Measurements from ENCODE around the gene B3GALNT2.

The B3GALNT2 gene

DNA sequence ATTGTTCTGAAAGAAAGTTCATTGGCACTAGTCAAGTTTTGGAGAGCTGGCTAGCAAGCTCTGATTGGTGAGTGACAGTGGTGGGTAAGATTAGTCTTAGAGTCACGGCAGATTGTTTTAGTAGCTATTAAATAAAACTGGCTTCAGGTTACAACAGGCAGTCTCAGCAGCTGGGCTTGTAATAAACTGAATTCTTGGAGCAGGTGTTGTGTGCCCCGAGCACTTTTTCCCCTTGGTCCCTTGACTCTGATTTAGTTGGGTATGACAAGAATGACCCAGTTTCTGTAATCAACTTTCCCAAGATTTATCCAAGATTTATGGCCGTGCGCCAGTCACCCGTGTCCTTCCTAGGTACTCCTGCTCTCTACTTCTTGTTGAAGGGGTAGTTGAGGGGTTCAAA lies 96.8 kb downstream of the B3GALNT2 start:
- Mint-ChIP-seq H3K4me3 (no peak overlapping the region), H3K36me3 (ENCODE audit: low read depth) (peaks cover 5% of the 10 kb centered on the region), H3K9me3 (no peaks in the 10 kb centered on the region), H3K27ac (peak overlapping the region in 2 of 3 experiments; percentile 51 to 75), H3K27me3 (ENCODE audit: low read depth) (no peaks in the 10 kb centered on the region), H3K4me1 (peaks cover 28% of the 10 kb centered on the region)
- TF ChIP-seq, protein P1, sequence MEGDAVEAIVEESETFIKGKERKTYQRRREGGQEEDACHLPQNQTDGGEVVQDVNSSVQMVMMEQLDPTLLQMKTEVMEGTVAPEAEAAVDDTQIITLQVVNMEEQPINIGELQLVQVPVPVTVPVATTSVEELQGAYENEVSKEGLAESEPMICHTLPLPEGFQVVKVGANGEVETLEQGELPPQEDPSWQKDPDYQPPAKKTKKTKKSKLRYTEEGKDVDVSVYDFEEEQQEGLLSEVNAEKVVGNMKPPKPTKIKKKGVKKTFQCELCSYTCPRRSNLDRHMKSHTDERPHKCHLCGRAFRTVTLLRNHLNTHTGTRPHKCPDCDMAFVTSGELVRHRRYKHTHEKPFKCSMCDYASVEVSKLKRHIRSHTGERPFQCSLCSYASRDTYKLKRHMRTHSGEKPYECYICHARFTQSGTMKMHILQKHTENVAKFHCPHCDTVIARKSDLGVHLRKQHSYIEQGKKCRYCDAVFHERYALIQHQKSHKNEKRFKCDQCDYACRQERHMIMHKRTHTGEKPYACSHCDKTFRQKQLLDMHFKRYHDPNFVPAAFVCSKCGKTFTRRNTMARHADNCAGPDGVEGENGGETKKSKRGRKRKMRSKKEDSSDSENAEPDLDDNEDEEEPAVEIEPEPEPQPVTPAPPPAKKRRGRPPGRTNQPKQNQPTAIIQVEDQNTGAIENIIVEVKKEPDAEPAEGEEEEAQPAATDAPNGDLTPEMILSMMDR (IDR thresholded peaks at IDR 0.05; ENCODE audit: unreplicated experiment in 3 of 3) = no peak

DNA sequence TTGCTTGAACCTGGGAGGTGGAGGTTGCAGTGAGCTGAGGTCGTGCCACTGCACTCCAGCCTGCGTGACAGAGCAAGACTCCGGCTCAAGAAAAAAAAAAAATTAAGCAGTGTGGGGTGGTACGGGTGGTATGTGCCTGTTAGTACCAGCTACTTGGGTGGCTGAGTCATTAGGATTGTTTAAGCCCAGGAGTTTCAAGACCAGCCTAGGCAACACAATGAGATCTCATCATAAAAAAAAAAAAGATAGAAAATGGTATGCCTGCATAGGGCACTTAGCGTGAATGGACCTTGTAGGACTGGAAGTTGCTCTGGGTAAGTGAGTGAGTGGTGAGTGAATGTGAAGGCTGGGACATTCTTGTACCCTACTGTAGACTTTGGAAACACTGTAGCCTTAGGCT lies 100.1 kb downstream of the B3GALNT2 start:
- no peak overlapping the region for H3K4me3 Mint-ChIP-seq
- H3K36me3 Mint-ChIP-seq (ENCODE audit: low read depth) = peaks cover 11% of the 10 kb centered on the region
- no peak overlapping the region for H3K27ac Mint-ChIP-seq
- TF ChIP-seq, protein P1 (IDR thresholded peaks at IDR 0.05; ENCODE audit: unreplicated experiment in 3 of 3) = no peak
- no peaks in the 10 kb centered on the region for H3K9me3 Mint-ChIP-seq
- peaks cover 33% of the 10 kb centered on the region for H3K4me1 Mint-ChIP-seq
- H3K27me3 Mint-ChIP-seq (ENCODE audit: low read depth) = peaks cover 2% of the 10 kb centered on the region

DNA sequence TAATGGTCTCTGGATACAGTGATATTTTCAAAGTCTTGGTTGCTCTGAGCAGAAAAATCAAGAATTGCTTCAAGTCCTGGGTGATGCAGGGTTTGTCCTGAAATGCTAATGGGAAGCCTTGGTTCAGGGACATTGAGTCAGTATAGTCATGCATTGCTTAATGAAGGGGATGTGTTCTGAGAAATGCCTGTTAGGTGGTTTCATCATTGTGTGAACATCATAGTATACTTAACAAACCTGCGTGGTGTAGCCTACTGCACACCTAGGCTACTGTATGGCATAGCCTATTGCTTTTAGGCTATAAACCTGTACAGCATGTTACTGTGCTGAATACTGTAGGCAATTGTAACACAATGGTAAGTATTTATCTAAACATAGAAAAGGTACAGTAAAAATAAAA lies 100.7 kb downstream of the B3GALNT2 start:
- no peak overlapping the region for H3K27ac Mint-ChIP-seq
- H3K4me1 Mint-ChIP-seq = peaks cover 27% of the 10 kb centered on the region
- TF ChIP-seq, protein P1 (IDR thresholded peaks at IDR 0.05; ENCODE audit: unreplicated experiment in 3 of 3) = no peak
- peaks cover 3% of the 10 kb centered on the region for H3K27me3 Mint-ChIP-seq (ENCODE audit: low read depth)
- no peaks in the 10 kb centered on the region for H3K9me3 Mint-ChIP-seq
- H3K4me3 Mint-ChIP-seq = no peak overlapping the region
- H3K36me3 Mint-ChIP-seq (ENCODE audit: low read depth) = peaks cover 11% of the 10 kb centered on the region

DNA sequence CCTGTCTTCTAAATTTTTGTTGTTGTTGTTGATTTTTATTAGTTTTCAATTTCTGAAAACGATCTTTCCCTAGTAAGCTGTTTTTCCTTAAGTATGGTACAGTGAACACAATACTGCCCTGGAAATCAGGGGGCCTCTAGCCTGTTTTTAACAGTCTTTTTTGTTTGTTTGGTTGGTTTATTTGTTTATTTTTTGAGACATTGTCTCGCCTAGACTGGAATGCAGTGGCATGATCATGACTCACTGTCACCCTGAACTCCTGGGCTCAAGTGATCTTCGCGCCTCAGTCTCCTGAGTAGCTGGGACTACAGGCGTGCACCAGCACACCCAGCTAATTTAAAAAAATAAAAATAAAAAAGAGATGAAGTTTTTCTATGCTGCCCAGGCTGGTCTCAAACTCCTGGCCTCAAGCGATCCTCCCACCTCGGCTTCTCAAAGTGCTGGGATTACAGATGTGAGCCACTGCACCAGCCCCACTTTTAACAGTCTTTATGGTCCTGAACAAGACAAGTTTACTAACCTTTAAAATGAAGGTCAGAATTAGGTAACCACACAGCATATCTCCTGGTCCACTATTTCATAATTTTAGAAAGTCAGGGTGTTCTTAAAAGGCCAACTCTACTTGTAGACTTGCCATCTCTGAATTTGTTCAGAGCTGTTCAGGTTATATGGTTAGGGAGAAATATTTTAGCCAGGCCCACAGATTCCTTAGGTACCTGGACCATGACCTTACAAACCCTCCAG lies 101.6 kb downstream of the B3GALNT2 start:
- peaks cover 3% of the 10 kb centered on the region for H3K27me3 Mint-ChIP-seq (ENCODE audit: low read depth)
- H3K4me3 Mint-ChIP-seq = no peak overlapping the region
- H3K4me1 Mint-ChIP-seq = peaks cover 17% of the 10 kb centered on the region
- H3K9me3 Mint-ChIP-seq = no peaks in the 10 kb centered on the region
- peak overlapping the region in 1 of 3 experiments; percentile 32 for H3K27ac Mint-ChIP-seq
- peaks cover 14% of the 10 kb centered on the region for H3K36me3 Mint-ChIP-seq (ENCODE audit: low read depth)
- TF ChIP-seq, protein P1 (IDR thresholded peaks at IDR 0.05; ENCODE audit: unreplicated experiment in 3 of 3) = no peak

DNA sequence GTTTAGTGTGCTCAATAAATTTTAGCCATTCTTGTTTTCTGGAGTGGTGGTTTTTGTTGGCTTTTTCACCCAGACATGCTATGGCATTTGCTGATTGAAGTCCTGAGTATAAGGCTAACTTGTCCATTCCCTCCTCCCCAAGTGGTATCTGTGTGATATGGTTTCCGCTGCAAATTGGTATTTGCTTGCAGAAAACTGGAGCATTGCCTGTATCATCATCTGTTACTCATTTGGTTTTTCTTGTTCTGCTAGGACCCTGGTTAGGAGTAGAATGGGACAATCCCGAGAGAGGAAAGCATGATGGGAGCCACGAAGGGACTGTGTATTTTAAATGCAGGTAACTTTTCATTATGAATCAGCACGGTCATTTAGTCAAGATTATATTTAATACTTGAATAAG lies 103.0 kb downstream of the B3GALNT2 start:
- H3K27me3 Mint-ChIP-seq (ENCODE audit: low read depth) = peaks cover 3% of the 10 kb centered on the region
- H3K9me3 Mint-ChIP-seq = no peaks in the 10 kb centered on the region
- peaks cover 22% of the 10 kb centered on the region for H3K36me3 Mint-ChIP-seq (ENCODE audit: low read depth)
- H3K4me1 Mint-ChIP-seq = peaks cover 11% of the 10 kb centered on the region
- H3K4me3 Mint-ChIP-seq = no peak overlapping the region
- TF ChIP-seq, protein P1 (IDR thresholded peaks at IDR 0.05; ENCODE audit: unreplicated experiment in 3 of 3) = no peak
- H3K27ac Mint-ChIP-seq = peak overlapping the region in 2 of 3 experiments; percentile 14 to 33
